Calu3 (cell line): ENCODE results near the gene ZNF722. TPM values are rescaled to one million over a fixed set of nuclear protein-coding genes. Genes with fewer than 3 reads are reported as not detected.
"Not testable (repeated sequence)": the region's sequence is repeated elsewhere in the genome, so short reads cannot be mapped to it uniquely, and the experiment has no call there.

ENCODE experiments used
- Bru-seq: library from RNA; stranded (reverse); fragments of 400-500 nt; gene quantifications from one replicate; lab custom pipeline; 2021; lab: Mats Ljungman, UMichigan
- BruChase-seq, 2 experiments: library from RNA; stranded (reverse); fragments of 400-500 nt; gene quantifications; one replicate each; lab custom pipeline; 2021; lab: Mats Ljungman, UMichigan
- BruUV-seq: library from RNA; stranded (reverse); fragments of 400-500 nt; replicated peaks from 2 replicates; lab custom pipeline; 2021; lab: Mats Ljungman, UMichigan
- CTCF ChIA-PET: fragments of 300-600 bp; sonication (Branson Sonifier 250); formaldehyde crosslinking; loops from one replicate; lab custom pipeline; 2022; ENCODE audit warnings: antibody characterized with exemption; lab: Charles Lee
- DNase-seq: peaks from one replicate; pipeline ENCODE4 v3.0.0; 2022
- H3K27ac Mint-ChIP-seq: one replicate; pipeline ENCODE4 v1.8.0; 2022; ENCODE audit warnings: mixed read lengths; ENCODE audit not compliant: unreplicated experiment
- H3K27me3 Mint-ChIP-seq: one replicate; pipeline ENCODE4 v1.8.0; 2022; ENCODE audit warnings: mixed read lengths; ENCODE audit not compliant: unreplicated experiment
- H3K36me3 Mint-ChIP-seq: one replicate; pipeline ENCODE4 v1.8.0; 2022; ENCODE audit warnings: mild to moderate bottlenecking, moderate library complexity, mixed read lengths; ENCODE audit not compliant: insufficient read depth, unreplicated experiment
- H3K4me1 Mint-ChIP-seq: one replicate; pipeline ENCODE4 v1.8.0; 2022; ENCODE audit warnings: mild to moderate bottlenecking, low read depth, mixed read lengths; ENCODE audit not compliant: unreplicated experiment
- H3K4me3 Mint-ChIP-seq: one replicate; pipeline ENCODE4 v1.8.0; 2022; ENCODE audit warnings: mild to moderate bottlenecking, low read depth, moderate library complexity, mixed read lengths; ENCODE audit not compliant: unreplicated experiment
- H3K9me3 Mint-ChIP-seq: one replicate; pipeline ENCODE4 v1.8.0; 2022; ENCODE audit warnings: low read depth, mixed read lengths; ENCODE audit not compliant: unreplicated experiment
- intact Hi-C: fragments of 100-400 bp; cut with micrococcal nuclease; formaldehyde crosslinking; loops from one replicate; pipeline ENCODE4 v1.10.0; 2022; ENCODE audit not compliant: unreplicated experiment
- long read RNA-seq: library from polyadenylated mRNA; stranded (forward); transcript quantifications from one replicate; pipeline ENCODE4 v2.0.0, GENCODE V29; 2022
- total RNA-seq: library from RNA; stranded (reverse); gene quantifications from 2 replicates; pipeline ENCODE4 v1.2.3, GENCODE V29; 2022
- TF ChIP-seq, protein P1 (sequence below): fragments of 200-600 bp; IDR thresholded peaks from one replicate; pipeline ENCODE4 v1.8.0; 2022; ENCODE audit warnings: antibody characterized with exemption; ENCODE audit not compliant: unreplicated experiment

Gene ZNF722
- not detected in 2 replicates for total RNA-seq
- not detected for Bru-seq, nascent RNA
- BruChase-seq, experiment 1, labeled RNA remaining after a 6-hour chase = not detected
- not detected for BruChase-seq, experiment 2, labeled RNA remaining after a 2-hour chase
- long read RNA-seq = 0 reads

DNA sequence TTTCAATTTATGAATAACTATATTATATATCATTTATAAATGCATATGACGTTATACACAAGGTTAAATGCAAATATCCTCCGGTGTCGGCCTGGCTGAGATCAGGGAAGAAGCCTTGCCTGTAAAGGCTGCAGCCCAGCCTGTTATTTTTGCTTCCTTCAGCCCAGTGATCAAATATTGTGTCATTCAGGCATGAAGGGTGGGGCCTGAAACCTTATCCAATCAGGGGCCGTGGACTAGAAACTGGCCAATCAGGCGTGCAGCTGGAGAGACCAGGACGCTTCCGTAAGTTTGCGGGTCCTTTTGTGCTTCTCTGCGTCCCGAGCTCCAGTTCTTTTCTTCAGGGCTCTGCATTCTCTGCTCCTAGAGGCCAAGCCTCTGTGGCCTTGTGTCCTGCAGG lies at the start of gene ZNF722:
TSS of gene ZNF722 (plus strand) at position 301 of the 400 bp plus-strand sequence. CDS start 113 bp downstream, outside the sequence.
- no TSS peak for BruUV-seq
- TF ChIP-seq, protein P1, sequence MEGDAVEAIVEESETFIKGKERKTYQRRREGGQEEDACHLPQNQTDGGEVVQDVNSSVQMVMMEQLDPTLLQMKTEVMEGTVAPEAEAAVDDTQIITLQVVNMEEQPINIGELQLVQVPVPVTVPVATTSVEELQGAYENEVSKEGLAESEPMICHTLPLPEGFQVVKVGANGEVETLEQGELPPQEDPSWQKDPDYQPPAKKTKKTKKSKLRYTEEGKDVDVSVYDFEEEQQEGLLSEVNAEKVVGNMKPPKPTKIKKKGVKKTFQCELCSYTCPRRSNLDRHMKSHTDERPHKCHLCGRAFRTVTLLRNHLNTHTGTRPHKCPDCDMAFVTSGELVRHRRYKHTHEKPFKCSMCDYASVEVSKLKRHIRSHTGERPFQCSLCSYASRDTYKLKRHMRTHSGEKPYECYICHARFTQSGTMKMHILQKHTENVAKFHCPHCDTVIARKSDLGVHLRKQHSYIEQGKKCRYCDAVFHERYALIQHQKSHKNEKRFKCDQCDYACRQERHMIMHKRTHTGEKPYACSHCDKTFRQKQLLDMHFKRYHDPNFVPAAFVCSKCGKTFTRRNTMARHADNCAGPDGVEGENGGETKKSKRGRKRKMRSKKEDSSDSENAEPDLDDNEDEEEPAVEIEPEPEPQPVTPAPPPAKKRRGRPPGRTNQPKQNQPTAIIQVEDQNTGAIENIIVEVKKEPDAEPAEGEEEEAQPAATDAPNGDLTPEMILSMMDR = no peak
- Mint-ChIP-seq H3K27ac (no peak within 1 kb of the TSS), H3K36me3 (no peaks in the 10 kb centered on the region), H3K4me3 (no peak within 1 kb of the TSS), H3K9me3 (peaks cover 6% of the 10 kb centered on the region), H3K4me1 (no peaks in the 10 kb centered on the region), H3K27me3 (no peaks in the 10 kb centered on the region)
- DNase-seq = no peak
- intact Hi-C loops = no loop called here
- CTCF ChIA-PET = no interaction called here

DNA sequence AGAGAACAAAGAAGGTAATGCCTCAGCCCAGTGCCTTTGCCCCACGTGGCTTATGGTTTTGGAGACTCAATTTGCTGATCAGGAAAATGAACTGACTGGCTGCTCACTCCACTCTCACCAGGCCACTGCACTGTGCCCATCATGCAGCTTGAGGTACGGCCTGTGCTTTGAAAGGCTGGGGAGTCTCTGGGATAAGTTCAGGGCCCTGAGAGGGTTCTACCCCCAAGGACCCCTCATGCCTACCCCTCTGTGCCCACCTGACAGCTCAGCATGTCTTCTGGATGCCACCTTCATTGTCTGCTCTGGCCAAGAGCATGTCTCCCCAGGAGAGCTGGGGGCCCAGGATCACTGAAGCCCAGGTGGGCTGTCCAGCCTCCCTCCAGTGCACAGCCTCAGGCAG lies 45.5 kb upstream of the ZNF722 start:
- Mint-ChIP-seq H3K9me3 (peaks cover 6% of the 10 kb centered on the region), H3K4me3 (no peak overlapping the region), H3K4me1 (no peaks in the 10 kb centered on the region), H3K27me3 (no peaks in the 10 kb centered on the region), H3K36me3 (no peaks in the 10 kb centered on the region), H3K27ac (no peak overlapping the region)
- BruUV-seq = no TSS peak
- CTCF ChIA-PET = no interaction called here
- TF ChIP-seq, protein P1 = no peak
- intact Hi-C loops = loop anchor here (10.0 kb wide), 1 partner anchor 58 kb away; no protein-coding TSS in a partner anchor
- DNase-seq = no peak

DNA sequence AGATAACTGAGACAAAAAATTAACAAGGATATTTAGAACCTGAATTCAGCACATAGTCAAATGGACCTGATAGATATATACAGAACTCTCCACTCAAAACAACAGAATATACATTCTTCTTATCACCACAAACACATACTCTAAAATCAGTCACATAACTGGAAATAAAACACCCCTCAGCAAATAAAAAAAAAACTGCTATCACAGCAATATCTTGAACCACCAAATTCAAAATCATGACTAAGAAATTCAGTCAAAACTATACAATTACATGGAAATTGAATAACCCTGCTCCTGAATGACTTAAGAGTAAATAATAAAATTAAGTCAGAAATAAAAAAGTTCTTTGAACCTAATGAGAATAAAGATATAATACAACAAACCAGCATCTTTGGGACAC lies 30.0 kb upstream of the ZNF722 start:
- BruUV-seq = no TSS peak
- Mint-ChIP-seq H3K36me3 (no peaks in the 10 kb centered on the region), H3K4me3 (no peak overlapping the region), H3K9me3 (no peaks in the 10 kb centered on the region), H3K27ac (no peak overlapping the region), H3K4me1 (no peaks in the 10 kb centered on the region), H3K27me3 (no peaks in the 10 kb centered on the region)
- no peak for DNase-seq
- TF ChIP-seq, protein P1 = no peak
- CTCF ChIA-PET = no interaction called here
- intact Hi-C loops = no loop called here

DNA sequence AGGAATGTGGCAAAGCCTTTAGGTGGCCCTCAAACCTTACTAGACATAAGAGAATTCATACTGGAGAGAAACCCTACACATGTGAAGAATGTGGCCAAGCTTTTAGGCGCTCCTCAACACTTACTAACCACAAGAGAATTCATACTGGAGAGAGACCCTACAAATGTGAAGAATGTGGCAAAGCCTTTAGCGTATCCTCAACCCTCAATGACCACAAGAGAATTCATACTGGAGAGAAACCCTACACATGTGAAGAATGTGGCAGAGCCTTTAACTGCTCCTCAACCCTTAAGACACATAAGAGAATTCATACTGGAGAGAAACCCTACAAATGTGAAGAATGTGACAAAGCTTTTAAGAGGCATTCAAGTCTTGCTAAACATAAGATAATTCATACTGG lies 16.8 kb downstream of the ZNF722 start:
- H3K9me3 Mint-ChIP-seq, H3K27ac Mint-ChIP-seq, DNase-seq, H3K36me3 Mint-ChIP-seq, CTCF ChIA-PET, H3K27me3 Mint-ChIP-seq, BruUV-seq, H3K4me1 Mint-ChIP-seq, H3K4me3 Mint-ChIP-seq, intact Hi-C loops: not testable (repeated sequence)

DNA sequence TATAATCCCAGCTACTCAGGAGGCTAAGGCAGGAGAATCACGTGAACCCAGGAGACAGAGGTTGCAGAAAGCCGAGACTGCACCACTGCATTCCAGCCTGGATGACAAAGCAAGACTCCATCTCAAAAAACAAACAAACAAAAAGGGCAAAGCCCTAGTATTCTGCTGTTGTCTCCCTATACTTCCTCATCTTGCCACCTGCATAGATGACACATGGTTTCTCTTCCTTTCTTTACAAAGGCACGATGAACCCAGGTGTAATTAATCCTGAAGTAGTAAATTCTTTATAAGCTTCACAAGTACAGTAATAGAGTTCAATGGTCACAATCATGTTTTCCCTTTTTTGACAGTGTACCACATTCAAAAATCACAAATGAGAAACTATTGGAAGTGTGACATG lies 36.7 kb downstream of the ZNF722 start:
- Mint-ChIP-seq H3K36me3 (no peaks in the 10 kb centered on the region), H3K27ac (no peak overlapping the region), H3K4me1 (no peaks in the 10 kb centered on the region), H3K27me3 (no peaks in the 10 kb centered on the region), H3K9me3 (peaks cover 4% of the 10 kb centered on the region), H3K4me3 (no peak overlapping the region)
- intact Hi-C loops = no loop called here
- TF ChIP-seq, protein P1 = no peak
- CTCF ChIA-PET = no interaction called here
- no peak for DNase-seq
- BruUV-seq = no TSS peak
